CD4-positive, alpha-beta T cell treated with Interferon gamma for 1 hour (primary cell): ENCODE measurements around the gene TMEM82.

Experiments
- DNase-seq: peaks from one replicate; pipeline ENCODE4 v3.0.0-alpha.2; 2020

Gene TMEM82

DNA sequence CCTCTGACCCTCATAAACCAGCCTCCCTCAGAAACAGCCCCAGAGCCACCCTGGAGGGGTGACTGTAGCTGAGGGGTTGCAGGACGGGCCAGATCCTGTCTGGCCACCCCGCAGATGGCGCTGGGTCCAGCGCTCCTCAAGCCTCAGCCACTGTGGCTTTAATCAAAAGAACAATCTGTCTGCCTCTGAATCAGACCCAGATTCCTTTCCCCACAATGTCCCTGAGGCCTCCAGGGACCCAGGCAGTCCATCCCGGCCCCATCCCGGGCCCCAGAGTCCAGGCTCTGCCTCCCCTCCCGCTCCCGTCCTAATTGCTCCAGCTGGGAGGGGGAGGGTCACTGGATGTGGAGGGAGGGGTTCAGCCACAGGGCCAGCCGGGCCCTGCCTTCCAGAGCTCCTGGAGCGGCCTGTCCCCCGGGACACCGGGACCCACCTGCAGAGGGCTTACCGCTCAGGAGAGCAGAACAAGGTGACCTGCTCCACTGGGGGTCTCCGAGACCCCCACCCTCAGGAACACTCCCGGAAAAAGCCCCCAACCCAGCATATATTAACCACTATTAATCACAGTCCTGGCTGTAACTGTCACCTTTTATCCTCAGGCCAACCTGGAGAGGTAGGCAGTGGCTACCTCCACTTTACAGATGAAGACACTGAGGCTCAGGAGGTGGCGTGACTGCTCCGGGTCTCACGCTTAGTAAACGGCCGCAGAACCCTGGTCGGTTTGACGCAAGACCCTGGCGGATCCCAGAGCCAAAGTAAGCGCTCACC lies 15.5 kb downstream of the TMEM82 start:
- DNase-seq: no peak

DNA sequence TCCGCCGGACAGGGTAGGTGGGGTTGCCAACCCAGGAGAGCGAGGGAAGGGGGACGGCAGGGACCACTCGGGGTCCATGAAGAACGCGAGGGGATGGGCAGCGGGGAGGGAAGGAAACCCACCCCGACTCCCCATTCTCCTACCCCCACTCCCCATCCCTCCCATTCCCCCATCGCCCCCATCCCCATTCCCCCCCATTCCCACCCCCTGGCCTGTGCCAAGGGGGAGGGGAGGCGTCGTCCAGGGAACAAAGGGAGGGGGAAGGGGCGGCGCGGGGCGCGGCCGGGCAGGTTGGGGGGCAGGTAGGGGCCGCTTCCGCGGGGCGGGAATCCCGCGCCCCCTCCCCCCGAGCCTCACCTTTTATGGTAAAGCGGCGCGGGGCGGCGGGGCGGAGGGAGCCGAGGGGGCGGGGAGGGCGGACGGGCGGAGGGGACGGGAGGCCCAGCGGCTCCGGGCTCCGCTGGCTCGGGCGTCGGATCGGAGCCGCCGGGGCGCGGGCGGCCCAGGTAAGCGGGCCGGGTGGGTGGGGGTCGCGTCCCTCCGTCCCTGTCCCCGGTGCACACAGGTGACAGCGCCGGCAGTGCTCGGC lies 16.1 kb downstream of the TMEM82 start, which contains the start of gene FBLIM1:
TSS of gene FBLIM1 (plus strand) at position 453 of the 589 bp plus-strand sequence. CDS start 6,189 bp downstream, outside the sequence.
- no peak for DNase-seq

DNA sequence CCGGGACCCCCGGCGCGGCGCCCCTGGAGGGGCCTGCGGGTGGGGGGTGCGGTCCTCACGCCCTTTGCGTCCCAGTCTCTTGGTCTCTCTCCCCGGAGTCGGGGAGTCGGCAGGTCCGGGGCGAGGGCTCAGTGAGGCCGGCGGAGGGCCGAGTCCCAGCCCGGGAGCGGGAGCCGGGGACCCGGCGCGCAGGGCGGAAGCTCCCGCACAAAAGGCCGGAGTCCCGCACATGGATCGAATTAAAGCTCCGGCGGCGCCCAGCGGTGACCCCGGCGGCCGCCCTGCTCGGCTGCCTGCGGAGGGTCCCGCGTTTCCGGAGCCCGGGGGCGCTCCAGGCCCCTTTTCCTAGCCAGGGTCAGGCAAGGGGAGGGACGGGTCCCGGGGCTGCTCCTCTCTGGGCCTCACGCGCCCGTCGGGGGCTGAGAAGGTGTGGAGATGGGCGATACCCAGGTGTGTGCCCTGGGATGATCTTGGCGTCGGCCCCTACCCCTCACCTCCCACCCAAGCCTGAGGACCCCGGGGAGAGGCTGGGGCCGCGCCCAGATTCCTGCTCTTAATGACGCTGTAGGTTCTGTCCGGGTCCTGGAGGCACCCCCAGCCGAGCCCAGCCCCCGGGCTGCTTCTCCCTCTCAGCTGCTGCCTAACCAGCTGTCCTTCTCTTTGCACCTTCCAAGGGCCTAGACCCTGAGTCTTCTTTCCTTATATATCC lies 16.8 kb downstream of the TMEM82 start:
- DNase-seq: no peak

DNA sequence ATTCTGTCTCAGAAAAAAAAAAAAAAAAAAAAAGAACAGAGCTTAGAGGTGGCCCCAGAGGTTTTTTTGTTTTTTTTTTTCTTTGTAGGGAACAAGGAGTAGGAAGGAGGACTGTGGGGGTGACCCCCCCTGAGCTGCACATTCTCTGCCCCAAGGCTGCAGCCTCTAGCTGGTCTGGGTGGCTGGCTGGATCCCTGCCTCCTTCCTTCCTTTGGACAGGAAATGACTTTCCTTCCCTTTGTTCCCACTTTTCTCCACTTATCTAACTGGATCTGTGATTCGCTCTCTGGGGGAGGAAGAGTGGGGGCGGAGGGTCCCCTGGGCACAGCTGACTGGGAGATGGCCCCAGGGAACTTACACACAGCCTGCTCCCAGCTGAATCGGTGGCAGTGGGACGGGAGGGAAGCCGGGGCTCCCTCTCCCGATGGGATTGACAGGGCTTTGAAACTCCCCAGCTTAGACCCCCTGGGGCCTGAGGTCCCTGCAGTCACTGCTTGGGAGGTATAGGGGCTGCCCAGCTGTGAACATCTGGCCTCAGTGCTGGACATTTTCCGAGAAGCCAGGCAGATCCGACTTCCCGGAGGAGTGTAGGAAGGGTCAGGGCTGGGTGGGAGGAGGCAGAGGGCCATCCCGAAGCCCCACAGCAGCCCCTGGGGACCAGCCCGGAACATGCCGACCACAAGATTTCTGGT lies 18.4 kb downstream of the TMEM82 start:
- DNase-seq: no peak

DNA sequence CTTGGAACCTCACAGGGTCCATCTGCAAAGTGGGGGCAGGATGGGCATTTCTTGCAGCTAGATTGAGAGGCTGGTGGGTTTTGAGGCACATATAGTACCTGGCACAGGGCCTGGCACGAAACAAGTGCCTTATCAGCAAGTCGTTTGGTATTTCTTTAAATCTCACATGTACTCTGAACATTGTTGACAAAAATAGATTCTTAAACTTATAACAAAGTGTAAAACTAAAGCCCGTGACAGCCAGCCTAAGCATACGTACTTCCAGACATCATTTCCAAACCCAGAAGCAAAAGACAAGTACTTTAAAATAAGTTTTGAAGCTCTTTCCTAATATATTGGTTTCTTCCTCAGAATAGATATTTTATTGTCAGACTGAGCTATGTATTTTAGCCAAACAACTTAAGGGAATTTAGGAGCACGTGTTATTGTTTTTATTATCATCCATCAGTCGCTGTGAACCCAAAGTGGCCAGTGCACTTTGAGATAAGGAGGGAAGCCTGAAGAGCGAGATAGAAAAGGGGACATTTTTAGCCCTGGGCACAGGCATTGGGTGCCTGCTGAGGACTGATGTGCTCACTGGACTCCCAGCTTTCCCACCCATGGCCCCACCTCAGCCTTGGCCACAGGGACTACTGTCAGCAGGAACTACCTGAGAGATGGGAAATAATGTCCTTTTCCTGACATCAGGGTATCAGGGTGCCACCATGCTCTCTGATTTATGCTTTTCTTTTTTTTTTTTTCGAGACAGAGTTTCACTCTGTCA lies 19.2 kb downstream of the TMEM82 start:
- no peak for DNase-seq

DNA sequence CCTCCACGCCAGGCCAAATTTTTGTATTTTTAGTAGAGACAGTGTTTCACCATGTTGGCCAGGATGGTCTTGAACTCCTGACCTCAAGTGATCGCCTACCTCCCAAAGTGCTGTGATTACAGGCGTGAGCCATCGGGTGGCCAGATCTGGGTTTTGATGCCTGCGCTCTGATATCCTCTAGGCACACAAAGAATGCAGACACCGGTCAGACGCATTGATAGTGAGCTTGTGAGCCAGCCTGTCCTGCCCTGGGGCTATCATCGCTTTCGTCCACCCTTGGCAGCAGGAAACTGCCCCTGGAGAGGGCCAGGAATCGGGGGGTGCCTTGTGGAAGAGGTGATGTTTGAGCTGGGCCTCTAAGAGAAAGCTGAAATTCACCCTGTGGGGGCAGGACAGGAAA lies 20.2 kb downstream of the TMEM82 start:
- DNase-seq: no peak

DNA sequence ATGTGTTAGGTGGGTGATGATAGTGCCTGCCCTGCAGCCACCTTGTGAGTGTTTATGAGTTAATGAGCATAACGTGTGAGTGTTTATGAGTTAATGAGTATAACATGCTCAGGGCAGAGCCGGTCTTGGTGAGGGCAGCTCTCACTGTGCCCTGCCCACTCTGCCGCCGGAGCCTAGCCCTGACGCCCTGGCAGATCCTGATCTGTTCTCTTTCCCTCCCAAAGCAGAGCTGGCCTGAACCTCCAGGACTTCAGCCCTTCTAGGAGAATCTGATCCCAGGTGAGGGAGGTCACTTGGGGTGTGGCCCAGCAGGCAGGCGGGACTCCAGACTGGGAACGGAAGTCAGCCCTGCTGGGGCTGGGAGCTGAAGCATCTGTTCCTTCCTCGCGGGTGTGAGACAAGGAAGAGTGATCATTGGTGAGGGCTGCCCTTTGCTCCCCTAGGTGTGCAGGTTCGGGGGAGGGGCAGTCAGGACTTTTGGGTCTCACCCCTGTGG lies 22.0 kb downstream of the TMEM82 start:
- no peak for DNase-seq

DNA sequence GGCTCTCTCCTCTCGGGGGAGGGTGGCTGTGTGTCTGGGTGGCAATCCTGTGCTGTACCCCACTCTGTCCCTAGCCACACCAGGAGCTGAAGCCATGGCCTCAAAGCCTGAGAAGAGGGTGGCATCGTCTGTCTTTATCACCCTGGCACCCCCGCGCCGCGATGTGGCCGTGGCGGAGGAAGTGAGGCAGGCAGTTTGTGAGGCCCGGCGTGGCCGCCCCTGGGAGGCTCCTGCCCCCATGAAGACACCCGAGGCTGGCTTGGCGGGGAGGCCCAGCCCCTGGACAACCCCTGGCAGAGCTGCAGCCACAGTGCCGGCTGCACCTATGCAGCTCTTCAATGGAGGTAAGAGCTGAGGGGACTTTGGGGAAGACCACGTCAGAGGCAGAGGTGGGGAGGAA lies 22.6 kb downstream of the TMEM82 start:
- DNase-seq: no peak

DNA sequence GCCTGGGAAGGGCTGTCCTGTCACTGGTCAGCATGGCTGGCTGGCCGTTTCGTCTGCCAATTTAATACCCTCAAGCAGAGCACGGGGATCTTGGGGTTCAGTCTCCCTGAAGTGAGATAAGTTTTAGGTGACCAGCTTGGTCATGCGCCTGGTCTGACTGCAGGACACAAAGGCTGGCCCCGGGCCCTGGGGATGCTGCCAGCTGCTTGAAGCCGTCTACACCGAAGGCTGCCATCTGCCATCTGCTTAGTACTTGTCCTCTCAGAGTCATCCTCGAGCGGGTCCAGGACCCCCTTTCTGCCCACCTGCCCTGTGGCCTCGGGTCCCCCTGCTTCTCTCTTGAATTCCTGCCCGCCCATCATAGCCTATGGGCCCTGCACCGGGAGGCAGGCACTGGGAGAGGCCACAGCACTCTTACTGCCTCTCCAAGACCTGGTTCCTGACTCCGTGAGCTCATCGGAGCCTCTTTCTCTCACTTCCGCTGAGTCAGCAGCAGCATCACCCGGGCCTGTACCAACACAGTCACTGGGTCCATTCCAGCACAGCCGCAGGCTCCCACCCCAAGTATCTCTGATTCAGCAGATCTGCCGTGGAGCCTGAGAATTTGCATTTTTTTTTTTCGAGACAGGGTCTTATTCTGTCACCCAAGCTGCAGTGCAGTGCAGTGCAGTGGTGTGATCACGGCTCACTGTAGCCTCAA lies 23.3 kb downstream of the TMEM82 start:
- DNase-seq: no peak

DNA sequence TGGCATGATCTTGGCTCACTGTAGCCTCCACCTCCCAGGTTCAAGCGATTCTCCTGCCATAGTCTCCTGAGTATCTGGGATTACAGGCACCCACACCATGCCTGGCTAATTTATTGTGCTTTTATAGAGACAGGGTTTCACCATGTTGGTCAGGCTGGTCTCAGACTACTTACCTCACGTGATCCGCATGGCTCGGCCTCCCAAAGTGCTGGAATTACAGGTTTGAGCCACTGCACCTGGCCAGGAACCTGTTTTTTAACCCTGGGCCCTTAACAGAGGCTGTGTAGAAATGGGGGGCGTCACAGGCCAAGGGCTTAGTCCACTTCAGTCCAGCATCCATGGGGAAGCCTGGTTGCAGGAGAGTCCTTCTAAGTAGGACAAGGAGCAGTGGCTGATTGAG lies 25.6 kb downstream of the TMEM82 start:
- DNase-seq: no peak

DNA sequence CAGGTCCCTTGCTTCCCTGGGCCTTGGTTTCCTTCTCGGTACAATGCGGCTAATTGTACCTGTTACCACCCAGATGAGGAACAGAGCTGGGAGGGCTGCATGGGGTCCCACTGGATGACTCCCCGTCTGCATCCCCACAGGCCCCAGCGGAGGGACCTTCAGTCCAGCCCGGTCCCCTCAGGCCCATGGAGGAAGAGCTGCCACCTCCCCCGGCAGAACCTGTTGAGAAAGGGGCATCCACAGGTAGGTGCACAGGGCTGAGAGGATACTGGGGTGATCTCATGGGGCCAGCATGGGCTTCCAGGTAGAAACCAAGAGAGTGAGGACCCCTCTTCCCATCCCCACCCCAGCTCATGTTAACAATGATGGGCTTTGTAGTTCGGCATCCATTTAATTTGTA lies 26.1 kb downstream of the TMEM82 start:
- no peak for DNase-seq

DNA sequence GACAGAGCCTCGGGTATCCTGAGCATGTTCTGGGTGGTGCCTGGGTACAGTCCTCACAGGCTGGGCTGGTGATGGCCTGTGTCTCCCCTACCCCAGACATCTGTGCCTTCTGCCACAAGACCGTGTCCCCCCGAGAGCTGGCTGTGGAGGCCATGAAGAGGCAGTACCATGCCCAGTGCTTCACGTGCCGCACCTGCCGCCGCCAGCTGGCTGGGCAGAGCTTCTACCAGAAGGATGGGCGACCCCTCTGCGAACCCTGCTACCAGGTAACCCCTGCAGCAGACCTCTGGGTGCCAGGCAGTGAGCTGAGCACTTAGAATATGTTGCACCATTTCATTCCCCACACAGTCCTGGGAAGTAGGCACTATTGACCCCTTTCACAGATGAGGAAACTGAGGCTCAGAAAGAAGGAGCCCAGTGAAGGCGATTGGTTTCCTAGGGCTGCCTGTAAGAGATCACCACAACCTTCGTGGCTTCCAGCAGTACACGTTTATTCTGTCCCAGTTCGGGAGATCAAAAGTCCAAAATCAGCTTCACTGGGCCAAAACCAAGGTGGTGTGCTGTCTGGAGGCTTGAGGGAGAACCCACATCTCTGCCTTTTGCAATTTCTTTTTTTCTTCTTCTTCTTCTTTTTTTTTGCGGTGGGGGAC lies 28.1 kb downstream of the TMEM82 start:
- no peak for DNase-seq

DNA sequence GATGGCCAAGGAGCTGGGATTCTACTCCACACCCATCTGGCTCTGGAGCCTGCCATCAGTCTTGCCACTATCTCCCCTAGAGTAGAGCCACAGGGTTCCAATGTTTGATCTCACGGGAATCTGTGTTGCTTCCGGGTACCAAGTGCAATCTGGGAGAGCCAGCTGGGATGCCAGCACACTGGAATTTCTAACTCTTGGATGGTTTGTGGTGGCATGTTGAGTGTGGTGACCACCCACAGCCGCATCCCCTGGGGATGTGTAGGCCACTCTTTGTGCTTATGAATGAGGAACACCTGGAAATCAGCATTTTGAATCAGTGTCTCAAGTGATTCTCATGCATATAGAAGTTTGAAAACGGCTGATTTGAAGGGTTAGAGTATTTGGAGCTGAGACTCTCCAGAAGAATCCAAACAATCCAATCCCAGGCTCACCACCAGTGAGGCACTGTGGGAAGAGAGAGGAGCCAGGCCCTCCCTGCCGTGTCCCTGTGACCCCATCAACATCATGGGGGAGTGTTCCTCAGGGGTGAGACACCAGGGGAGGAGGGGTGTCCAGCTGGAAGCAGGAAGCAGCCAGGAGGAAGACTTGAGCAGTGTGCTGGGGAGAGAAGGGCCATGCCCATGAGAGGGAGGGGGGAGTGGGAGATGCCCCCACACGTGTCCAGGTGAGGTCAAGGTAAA lies 29.7 kb downstream of the TMEM82 start:
- DNase-seq: no peak

DNA sequence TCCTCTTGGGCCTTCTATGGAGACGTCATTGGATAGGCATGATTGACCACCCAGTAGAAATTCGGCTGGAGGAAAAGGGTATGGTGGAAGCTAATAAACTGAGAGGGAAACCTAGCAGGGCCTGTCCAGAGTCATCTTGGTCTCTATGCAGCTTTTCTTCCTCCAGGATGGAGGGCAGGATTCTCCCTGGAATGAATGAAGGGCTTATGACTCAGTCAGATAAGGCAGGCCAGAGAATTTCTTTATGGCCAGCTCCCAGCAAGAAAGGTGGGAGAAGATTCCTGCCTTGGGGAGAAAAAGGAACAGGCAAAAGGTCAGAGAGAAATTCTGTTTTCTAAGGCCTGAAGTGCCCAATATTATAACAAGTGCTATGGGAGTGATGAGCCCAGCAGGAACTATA lies 33.4 kb downstream of the TMEM82 start:
- no peak for DNase-seq

DNA sequence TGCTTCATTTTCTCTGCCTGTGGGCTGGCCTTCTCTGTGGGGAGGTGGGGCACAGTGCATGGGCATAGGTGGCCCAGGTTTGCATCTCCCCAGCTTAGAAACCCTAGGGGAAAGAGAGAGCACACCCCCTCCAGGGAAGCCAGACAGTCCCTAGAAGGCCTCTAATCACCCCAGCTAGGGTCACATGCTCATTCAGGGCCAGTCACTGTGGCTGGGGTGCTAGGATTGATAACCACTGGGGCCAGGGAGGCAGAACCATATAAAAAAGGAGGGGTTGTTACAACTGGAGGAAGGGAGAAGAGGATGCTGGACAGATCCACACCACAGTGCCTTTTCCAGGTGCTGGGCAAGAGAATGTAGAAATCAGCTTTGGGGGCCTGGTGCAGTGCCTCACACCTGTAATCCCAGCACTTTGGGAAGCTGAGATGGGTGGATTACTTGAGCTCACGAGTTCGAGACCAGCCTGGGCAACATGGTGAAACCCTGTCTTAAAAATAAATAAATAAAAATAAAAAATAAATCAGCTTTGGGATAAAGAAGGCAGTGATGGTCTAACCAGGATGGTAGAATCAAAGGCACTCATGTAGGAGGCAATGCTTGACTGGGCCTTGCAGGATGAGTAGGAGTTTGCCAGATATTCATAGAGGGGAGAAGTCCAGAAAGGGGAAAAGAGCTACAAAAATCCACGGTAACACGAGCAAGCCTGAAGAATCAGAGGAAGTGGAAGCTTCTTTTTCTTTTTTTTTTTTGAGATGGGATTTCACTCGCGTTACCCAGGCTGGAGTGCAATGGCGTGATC lies 35.8 kb downstream of the TMEM82 start:
- no peak for DNase-seq

DNA sequence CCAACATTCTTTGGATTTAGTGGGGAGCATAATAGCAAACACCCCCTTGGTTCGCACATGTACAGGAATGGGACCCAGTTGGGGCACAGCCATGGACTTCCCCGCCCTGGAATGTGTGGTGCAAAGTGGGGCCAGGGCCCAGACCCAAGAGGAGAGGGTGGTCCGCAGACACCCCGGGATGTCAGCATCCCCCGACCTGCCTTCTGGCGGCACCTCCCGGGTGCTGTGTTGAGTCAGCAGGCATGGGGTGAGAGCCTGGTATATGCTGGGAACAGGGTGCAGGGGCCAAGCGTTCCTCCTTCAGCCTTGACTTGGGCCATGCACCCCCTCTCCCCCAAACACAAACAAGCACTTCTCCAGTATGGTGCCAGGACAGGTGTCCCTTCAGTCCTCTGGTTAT lies 43.4 kb downstream of the TMEM82 start:
- DNase-seq: no peak

DNA sequence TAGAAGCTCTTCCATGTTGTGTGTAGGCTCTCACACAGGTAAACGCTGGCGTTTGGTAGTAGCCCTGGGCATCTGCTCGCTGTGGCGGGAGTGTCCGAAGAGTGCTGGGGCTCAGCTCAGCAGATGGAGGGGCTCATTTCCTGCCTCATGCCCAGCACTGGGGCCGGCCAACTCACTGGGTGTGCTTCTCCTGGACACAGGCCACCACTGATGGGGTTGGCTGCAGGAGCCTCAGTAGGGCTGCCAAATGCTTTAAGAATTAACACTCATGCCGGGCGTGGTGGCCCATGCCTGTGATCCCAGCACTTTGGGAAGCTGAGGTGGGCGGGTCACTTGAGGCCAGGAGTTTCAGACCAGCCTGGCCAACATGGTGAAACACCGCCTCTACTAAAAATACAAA lies 44.3 kb downstream of the TMEM82 start:
- no peak for DNase-seq

DNA sequence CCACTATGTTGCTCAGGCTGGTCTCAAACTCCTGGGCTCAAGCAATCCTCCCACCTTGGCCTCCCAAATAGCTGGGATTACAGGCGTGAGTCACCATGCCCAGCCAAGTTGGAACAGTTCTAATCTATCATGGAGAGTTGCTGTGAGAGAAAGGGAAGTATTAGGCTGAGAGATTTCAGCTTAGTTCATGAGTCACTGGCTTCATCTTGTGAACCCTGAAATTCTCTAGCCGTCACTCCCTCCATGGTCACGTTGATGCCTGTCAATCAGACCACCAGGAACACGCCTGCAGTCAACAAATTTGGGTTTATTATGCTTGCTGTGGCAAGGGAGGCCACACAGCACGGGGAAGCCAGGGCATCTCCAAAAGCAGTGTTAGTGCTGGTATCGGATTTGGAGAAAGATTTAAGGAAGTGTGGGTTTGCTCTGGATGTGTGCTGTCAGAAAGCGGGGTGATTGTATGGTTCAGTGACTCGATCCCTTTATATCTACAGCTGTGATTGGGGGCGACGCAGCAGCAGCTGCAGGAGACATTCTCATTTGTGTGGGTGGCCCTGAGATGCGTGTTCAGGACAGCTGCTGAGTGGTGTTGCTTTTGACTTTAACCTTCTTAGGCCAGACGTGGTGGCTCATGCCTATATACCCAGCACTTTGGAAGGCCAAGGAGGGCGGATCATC lies 46.5 kb downstream of the TMEM82 start:
- DNase-seq: peak; percentile 3

DNA sequence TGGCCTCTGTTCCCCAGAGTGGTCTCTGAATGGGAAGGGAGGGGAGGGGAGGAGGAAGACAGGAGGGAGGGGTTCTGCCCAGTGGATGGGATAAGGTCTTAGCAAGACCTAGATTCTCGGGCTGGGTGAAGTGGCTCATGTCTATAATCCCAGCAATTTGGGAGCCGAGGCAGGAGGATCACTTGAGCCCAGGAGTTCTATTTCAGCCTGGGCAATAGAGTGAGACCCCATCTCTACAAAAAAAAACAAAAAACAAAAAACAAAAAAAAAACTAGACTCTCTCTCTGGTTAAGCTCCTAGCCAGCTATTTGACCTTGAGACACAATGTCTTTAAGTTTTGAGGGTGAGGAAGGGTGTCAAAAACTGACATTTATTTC lies 53.8 kb downstream of the TMEM82 start:
- DNase-seq: no peak
